Thyroid gland (tissue), 4 donors: ENCODE data around the gene MED27. TPM values are rescaled to one million over a fixed set of nuclear protein-coding genes. Genes with fewer than 3 reads are reported as not detected.

ENCODE experiments used
- DNase-seq, 2 donors: peaks; one replicate each; pipeline ENCODE4 v3.0.0-alpha.2; 2019
- H3K27ac ChIP-seq, 3 donors: fragments of 200-600 bp; sonication (generic); 1 replicate in 2 of 3; 2 replicates in 1 of 3; pipeline ENCODE4 v1.5.1; 2016 to 2019; ENCODE audit warnings: mild to moderate bottlenecking in 1 of 3, moderate library complexity in 1 of 3
- H3K27me3 ChIP-seq: fragments of 200-600 bp; sonication (generic); one replicate; pipeline ENCODE4 v1.5.1; 2019
- H3K36me3 ChIP-seq, 2 donors: fragments of 200-600 bp; sonication (generic); one replicate each; pipeline ENCODE4 v1.5.1; 2016 to 2019
- H3K4me1 ChIP-seq, 2 donors: fragments of 200-600 bp; sonication (generic); one replicate each; pipeline ENCODE4 v1.5.1; 2017 to 2019
- H3K4me3 ChIP-seq, 3 donors: fragments of 200-600 bp; sonication (generic); replicated peaks in 1 of 3; 1 replicate in 2 of 3; 2 replicates in 1 of 3; pipeline ENCODE4 v1.5.1; 2016; ENCODE audit warnings: mild to moderate bottlenecking in 1 of 3
- H3K9me3 ChIP-seq: fragments of 200-600 bp; sonication (generic); one replicate; pipeline ENCODE4 v1.5.1; 2017
- POLR2A ChIP-seq, 2 donors: fragments of 450-650 bp; IDR thresholded peaks; one replicate each; pipeline ENCODE4 v1.6.1; 2017; ENCODE audit warnings: antibody characterized with exemption in 2 of 2, mild to moderate bottlenecking in 2 of 2, moderate library complexity in 1 of 2
- WGBS, 2 donors: methylation state at CpG; one replicate each; pipeline ENCODE4 v1.1.5; 2017; 5-methylcytosine and 5-hydroxymethylcytosine counted together
- intact Hi-C: fragments of 100-400 bp; cut with DNase I; formaldehyde crosslinking; loops from one replicate; pipeline ENCODE4 v1.15.1; 2023
- total RNA-seq, 4 donors: library from RNA; depleted of rRNA; stranded (reverse); fragments of >200 nt; gene quantifications; one replicate each; pipeline ENCODE4 v1.2.3, GENCODE V29; 2016
- TF ChIP-seq, protein P1 (sequence below), 6 experiments: fragments of 200-600 bp in 3 of 6; fragments of 450-650 bp in 3 of 6; sonication (generic) in 3 of 6; IDR thresholded peaks; one replicate each; pipeline ENCODE4 v1.5.1; 2016 to 2019; ENCODE audit warnings: antibody characterized with exemption in 6 of 6, mild to moderate bottlenecking in 2 of 6, inconsistent platforms in 1 of 6, moderate library complexity in 1 of 6

MED27 gene
- total RNA-seq, 4 donors from 2014 or later = 15.3 to 19.5 (median 16.7) TPM

- 93 to 97% methylated on average over 14 to 15 of the region's 15 CpGs for WGBS, 2 donors
- DNase-seq = no peak
- Histone ChIP-seq H3K27ac (no peak overlapping the region), H3K27me3 (no peaks in the 10 kb centered on the region), H3K4me1 (no peaks in the 10 kb centered on the region), H3K9me3 (no peaks in the 10 kb centered on the region), H3K36me3 (no peaks in the 10 kb centered on the region), H3K4me3 (no peak overlapping the region)
- TF ChIP-seq, protein P1, sequence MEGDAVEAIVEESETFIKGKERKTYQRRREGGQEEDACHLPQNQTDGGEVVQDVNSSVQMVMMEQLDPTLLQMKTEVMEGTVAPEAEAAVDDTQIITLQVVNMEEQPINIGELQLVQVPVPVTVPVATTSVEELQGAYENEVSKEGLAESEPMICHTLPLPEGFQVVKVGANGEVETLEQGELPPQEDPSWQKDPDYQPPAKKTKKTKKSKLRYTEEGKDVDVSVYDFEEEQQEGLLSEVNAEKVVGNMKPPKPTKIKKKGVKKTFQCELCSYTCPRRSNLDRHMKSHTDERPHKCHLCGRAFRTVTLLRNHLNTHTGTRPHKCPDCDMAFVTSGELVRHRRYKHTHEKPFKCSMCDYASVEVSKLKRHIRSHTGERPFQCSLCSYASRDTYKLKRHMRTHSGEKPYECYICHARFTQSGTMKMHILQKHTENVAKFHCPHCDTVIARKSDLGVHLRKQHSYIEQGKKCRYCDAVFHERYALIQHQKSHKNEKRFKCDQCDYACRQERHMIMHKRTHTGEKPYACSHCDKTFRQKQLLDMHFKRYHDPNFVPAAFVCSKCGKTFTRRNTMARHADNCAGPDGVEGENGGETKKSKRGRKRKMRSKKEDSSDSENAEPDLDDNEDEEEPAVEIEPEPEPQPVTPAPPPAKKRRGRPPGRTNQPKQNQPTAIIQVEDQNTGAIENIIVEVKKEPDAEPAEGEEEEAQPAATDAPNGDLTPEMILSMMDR (IDR thresholded peaks at IDR 0.05) = no peak
- TF ChIP-seq POLR2A (IDR thresholded peaks at IDR 0.05) = no peak
- intact Hi-C loops = no loop called here
These were observed 207.7 kb downstream of the MED27 start for GRCh38 chr9:131872006-131872405.

- intact Hi-C loops = no loop called here
- H3K4me1 ChIP-seq = no peaks in the 10 kb centered on the region
- H3K27ac ChIP-seq = no peak overlapping the region
- H3K4me3 ChIP-seq = no peak overlapping the region
- DNase-seq = no peak
- 80 to 84% methylated on average over 12 of the region's 12 CpGs for WGBS, 2 donors
- no peak for TF ChIP-seq POLR2A (IDR thresholded peaks at IDR 0.05)
- TF ChIP-seq, protein P1 (IDR thresholded peaks at IDR 0.05) = no peak
- H3K27me3 ChIP-seq = no peaks in the 10 kb centered on the region
- H3K36me3 ChIP-seq = no peaks in the 10 kb centered on the region
- H3K9me3 ChIP-seq = no peaks in the 10 kb centered on the region
These were observed 209.5 kb downstream of the MED27 start for GRCh38 chr9:131870156-131870555.

DNA sequence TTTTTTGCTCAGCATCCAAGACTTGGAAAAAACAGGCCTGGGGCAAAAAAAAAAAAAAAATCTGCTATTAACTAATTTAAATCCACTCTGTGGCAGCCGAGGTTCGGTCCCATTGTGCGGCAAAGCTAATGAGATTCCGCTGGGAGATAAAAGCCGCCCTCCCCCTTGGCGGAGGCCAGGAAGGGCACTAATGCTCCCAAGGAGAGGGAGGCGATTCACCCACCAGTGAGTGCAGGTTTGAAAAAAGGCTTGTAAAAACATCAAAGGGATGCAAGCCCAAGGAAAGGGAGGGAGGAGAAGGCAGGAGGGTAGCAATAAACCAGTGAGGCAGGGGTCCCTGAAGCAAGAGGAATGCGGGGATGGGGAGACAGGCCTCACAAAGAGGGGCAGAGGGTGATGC lies 210.3 kb downstream of the MED27 start:
- intact Hi-C loops = no loop called here
- TF ChIP-seq, protein P1 (IDR thresholded peaks at IDR 0.05) = no peak
- H3K27ac ChIP-seq = no peak overlapping the region
- no peaks in the 10 kb centered on the region for H3K9me3 ChIP-seq
- 79 to 82% methylated on average over 8 of the region's 8 CpGs for WGBS, 2 donors
- no peaks in the 10 kb centered on the region for H3K4me1 ChIP-seq
- no peak overlapping the region for H3K4me3 ChIP-seq
- H3K27me3 ChIP-seq = no peaks in the 10 kb centered on the region
- H3K36me3 ChIP-seq = no peaks in the 10 kb centered on the region
- DNase-seq = no peak

- no peaks in the 10 kb centered on the region for H3K4me1 ChIP-seq
- intact Hi-C loops = no loop called here
- no peaks in the 10 kb centered on the region for H3K36me3 ChIP-seq
- TF ChIP-seq, protein P1 (IDR thresholded peaks at IDR 0.05) = no peak
- no peak for TF ChIP-seq POLR2A (IDR thresholded peaks at IDR 0.05)
- DNase-seq = no peak
- no peak overlapping the region for H3K27ac ChIP-seq
- H3K27me3 ChIP-seq = no peaks in the 10 kb centered on the region
- 86 to 88% methylated on average over 7 to 9 of the region's 10 CpGs for WGBS, 2 donors
- H3K4me3 ChIP-seq = no peak overlapping the region
- no peaks in the 10 kb centered on the region for H3K9me3 ChIP-seq
These were observed 210.9 kb downstream of the MED27 start for GRCh38 chr9:131868766-131869165.

DNA sequence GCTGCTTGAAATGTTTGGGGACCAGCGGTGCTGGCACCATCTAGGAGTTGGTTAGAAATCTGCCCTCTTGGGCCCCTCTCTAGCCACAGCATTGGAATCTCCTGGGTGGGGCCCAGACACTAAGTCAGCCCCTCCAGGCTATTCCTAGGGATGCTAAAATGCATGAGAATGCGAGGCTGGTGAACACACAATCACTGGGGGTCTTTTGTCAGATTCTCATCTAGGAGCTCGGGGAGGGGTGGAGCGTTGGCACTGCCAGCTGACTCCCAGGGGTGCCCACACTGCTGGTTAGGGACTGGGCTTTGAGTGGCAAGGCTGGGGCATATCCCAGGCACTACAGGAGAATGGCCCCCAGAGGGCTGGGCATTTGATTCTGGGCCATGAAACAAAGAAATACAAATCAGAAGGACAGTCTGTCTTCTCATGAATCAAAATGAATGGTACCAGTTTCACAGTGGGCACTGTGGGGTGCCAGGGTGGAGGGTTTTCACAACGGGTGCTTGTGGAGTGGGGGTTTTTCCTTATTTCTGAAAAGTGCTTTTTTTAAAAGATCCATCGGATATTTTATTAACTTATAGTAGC lies 212.0 kb downstream of the MED27 start:
- no peak overlapping the region for H3K27ac ChIP-seq
- no peak for TF ChIP-seq POLR2A (IDR thresholded peaks at IDR 0.05)
- TF ChIP-seq, protein P1 (IDR thresholded peaks at IDR 0.05) = no peak
- no peak overlapping the region for H3K4me3 ChIP-seq
- DNase-seq = no peak
- 96 to 100% methylated on average over 2 to 5 of the region's 6 CpGs for WGBS, 2 donors
- intact Hi-C loops = no loop called here
- no peaks in the 10 kb centered on the region for H3K36me3 ChIP-seq
- H3K9me3 ChIP-seq = no peaks in the 10 kb centered on the region
- no peaks in the 10 kb centered on the region for H3K27me3 ChIP-seq
- H3K4me1 ChIP-seq = no peaks in the 10 kb centered on the region
